K562 (cell line): ENCODE measurements around the gene CCR7. TPM values are rescaled to one million over a fixed set of nuclear protein-coding genes. Genes with fewer than 3 reads are reported as not detected.

ENCODE experiments used
- ATF1 ChIP-seq, 2 experiments: fragments of 450-650 bp in 1 of 2; IDR thresholded peaks; 2 replicates each; pipeline ENCODE4 v1.6.1; 2016; ENCODE audit warnings: missing compliant biosample characterization in 1 of 2, missing genetic modification characterization in 1 of 2
- HNRNPUL1 ChIP-seq: fragments of 200-400 bp; formaldehyde crosslinking; IDR thresholded peaks from 2 replicates; pipeline ENCODE4 v1.6.1; 2017; ENCODE audit warnings: low read length
- KAT2B ChIP-seq: IDR thresholded peaks from one replicate; pipeline ENCODE4 v1.6.1; 2012; ENCODE audit warnings: low read depth, mild to moderate bottlenecking, control low read depth, inconsistent platforms, low read length, moderate library complexity
- POLR2B ChIP-seq: fragments of 450-650 bp; IDR thresholded peaks from 2 replicates; pipeline ENCODE4 v1.6.1; 2018; ENCODE audit warnings: low read depth; ENCODE audit not compliant: partially characterized antibody
- POLR2H ChIP-seq: IDR thresholded peaks from 2 replicates; pipeline ENCODE4 v1.6.1; 2016; ENCODE audit warnings: missing genetic modification characterization, low read depth, mild to moderate bottlenecking, control low read depth, missing compliant biosample characterization, moderate library complexity
- PPARD ChIP-seq: fragments of 250-450 bp; sonication (Bioruptor Pico); IDR thresholded peaks from 2 replicates; pipeline ENCODE4 v1.8.0; 2022; ENCODE audit warnings: inconsistent platforms, mild to moderate bottlenecking, moderate library complexity
- RBBP5 ChIP-seq: fragments of 200-600 bp; sonication (generic); IDR thresholded peaks from 2 replicates; pipeline ENCODE4 v1.6.1; 2012; ENCODE audit warnings: borderline replicate concordance, mild to moderate bottlenecking, low read length, control low read depth, inconsistent platforms; ENCODE audit not compliant: insufficient read depth, poor library complexity, severe bottlenecking
- SMAD2 ChIP-seq: fragments of 150-350 bp; IDR thresholded peaks from 2 replicates; pipeline ENCODE4 v1.6.1; 2014; ENCODE audit warnings: low read depth, mild to moderate bottlenecking, low read length
- SOX6 ChIP-seq: fragments of 450-650 bp; IDR thresholded peaks from 2 replicates; pipeline ENCODE4 v1.6.1; 2014; ENCODE audit warnings: mild to moderate bottlenecking
- TAF15 ChIP-seq: fragments of 200-400 bp; formaldehyde crosslinking; IDR thresholded peaks from 2 replicates; pipeline ENCODE4 v1.6.1; 2017; ENCODE audit warnings: mild to moderate bottlenecking, low read depth, low read length, moderate library complexity
- ZBTB7A ChIP-seq: IDR thresholded peaks from 2 replicates; pipeline ENCODE4 v1.6.1; 2011; ENCODE audit warnings: low read depth, mild to moderate bottlenecking, low read length, moderate library complexity, borderline replicate concordance; ENCODE audit not compliant: control insufficient read depth
- ZEB2 ChIP-seq: fragments of 450-650 bp; IDR thresholded peaks from 2 replicates; pipeline ENCODE4 v1.6.1; 2016
- ZNF146 ChIP-seq: IDR thresholded peaks from one replicate; pipeline ENCODE4 v1.6.1; 2018; ENCODE audit warnings: missing compliant biosample characterization; ENCODE audit not compliant: unreplicated experiment
- ZNF444 ChIP-seq: fragments of 250-450 bp; sonication (Bioruptor Pico); IDR thresholded peaks from 2 replicates; pipeline ENCODE4 v1.4.0; 2020; ENCODE audit warnings: mild to moderate bottlenecking, moderate library complexity
- ZNF561 ChIP-seq: fragments of 450-650 bp; formaldehyde crosslinking; conservative IDR thresholded peaks from 2 replicates; pipeline ENCODE4 v1.4.0; 2020; ENCODE audit warnings: mild to moderate bottlenecking, moderate library complexity
- ZNF589 ChIP-seq: fragments of 200-800 bp; sonication (Bioruptor generic); IDR thresholded peaks from 2 replicates; pipeline ENCODE4 v1.6.1; 2016; ENCODE audit warnings: low read depth, missing genetic modification characterization, missing compliant biosample characterization
- ZNF766 ChIP-seq: fragments of 200-800 bp; sonication (Bioruptor generic); conservative IDR thresholded peaks from 2 replicates; pipeline ENCODE4 v1.6.1; 2016; ENCODE audit warnings: missing genetic modification characterization, missing compliant biosample characterization
- polyA plus RNA-seq, 8 experiments: library from polyadenylated mRNA; depleted of rRNA in 4 of 8; stranded (reverse) in 5 of 8; unstranded in 3 of 8; fragments of >200 nt; fragmentation: Nextera tagmentation in 2 of 8; fragmentation: Illumina TruSeq in 1 of 8; extraction: Ambion mirVana in 2 of 8; extraction: Trizol in 1 of 8; gene quantifications; 2 replicates each; pipeline versions ENCODE4 v1.2.1 to v1.2.3, GENCODE V29; 2011 to 2014; ENCODE audit warnings: inconsistent platforms in 1 of 8, missing spikeins in 1 of 8
- total RNA-seq, 7 experiments: library from RNA; depleted of rRNA in 6 of 7; stranded (reverse); fragments of >200 nt in 6 of 7; fragmentation: Illumina TruSeq in 2 of 7; extraction: Trizol in 2 of 7; gene quantifications; 2 replicates each; pipeline versions ENCODE4 v1.2.1 to v1.2.3, GENCODE V29; 2011 to 2021; ENCODE audit warnings: low replicate concordance in 1 of 7
- TF ChIP-seq, protein P1 (sequence below): fragments of 450-650 bp; formaldehyde crosslinking; IDR thresholded peaks from 2 replicates; pipeline ENCODE4 v1.4.0; 2020; ENCODE audit warnings: mild to moderate bottlenecking, moderate library complexity
- TF ChIP-seq, protein P2 (sequence below): fragments of 450-650 bp; conservative IDR thresholded peaks from 2 replicates; pipeline ENCODE4 v1.6.1; 2016; ENCODE audit warnings: missing genetic modification characterization, low read depth, mild to moderate bottlenecking, missing compliant biosample characterization, moderate library complexity
- TF ChIP-seq, protein P3 (sequence below): sonication (generic); formaldehyde crosslinking; IDR thresholded peaks from 2 replicates; pipeline ENCODE4 v1.8.0; 2022; ENCODE audit warnings: mild to moderate bottlenecking, missing genetic modification reagents, borderline replicate concordance
- TF ChIP-seq, protein P4 (sequence below): fragments of 450-650 bp; IDR thresholded peaks from 2 replicates; pipeline ENCODE4 v1.6.1; 2014; ENCODE audit warnings: low read depth, mild to moderate bottlenecking, moderate library complexity, borderline replicate concordance

CCR7 gene
- total and polyA plus RNA-seq, 9 of the 15 experiments (the other 6 are each of a cell fraction or from before 2014, with no cell fraction given): 0.14 to 1.4 (median 0.56) TPM

DNA sequence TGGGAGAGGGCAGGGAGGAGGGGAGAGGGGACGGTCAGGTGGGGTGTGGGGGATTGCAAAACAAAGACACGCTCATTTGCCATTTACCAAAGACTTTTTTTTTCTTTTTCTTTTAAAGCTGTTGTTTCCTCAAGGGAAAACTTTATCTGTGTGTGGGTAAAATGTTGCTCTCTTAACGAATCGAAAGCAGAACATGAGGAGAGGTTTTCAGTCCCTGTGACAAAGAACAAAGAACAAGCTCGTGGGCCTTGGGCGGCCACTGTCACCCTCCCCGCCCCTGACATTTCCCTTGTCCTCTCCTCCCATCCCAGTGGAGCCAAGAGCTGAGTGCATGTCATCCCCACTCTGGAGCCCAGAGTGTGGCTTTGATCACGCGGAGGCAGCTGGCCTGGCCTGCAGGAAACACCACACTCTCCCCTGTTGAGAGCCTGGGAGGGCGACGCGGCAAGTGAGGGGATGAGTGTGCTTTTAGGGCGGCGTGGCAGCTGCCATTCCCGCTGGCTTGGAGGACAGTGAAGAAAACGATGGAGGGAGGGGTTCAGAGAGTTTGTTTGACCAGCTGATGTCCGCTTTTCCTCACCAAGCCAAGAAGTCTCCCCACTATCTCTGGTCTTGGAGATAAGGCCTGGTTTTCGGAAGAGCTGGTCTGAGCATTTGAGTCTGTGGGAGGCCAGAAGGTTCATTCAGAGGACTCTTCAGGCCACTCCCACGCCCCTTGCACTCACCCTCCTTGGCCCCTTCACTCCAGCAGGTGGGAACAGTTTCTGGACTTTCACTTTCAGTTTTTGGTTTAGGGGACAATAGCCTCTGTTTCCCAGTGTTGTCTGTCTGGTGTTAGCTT, 11.4 kb downstream of the CCR7 start (continued):
- TF ChIP-seq ZNF444 (CRISPR knock-in tag) (no peak), ZNF766 (CRISPR knock-in tag) (no peak; the same call in 1 of the 2 replicates), SMAD2 (no peak), HNRNPUL1 (no peak), TAF15 (no peak), ZEB2 (peak; percentile 57; the same call in 1 of the 2 replicates), POLR2H (no peak), ZBTB7A (peak; percentile 82), POLR2B (no peak), ZNF589 (CRISPR knock-in tag) (0 out of 2 replicates have a peak, but pooled peaks have one; percentile 50), ZNF561 (CRISPR knock-in tag) (no peak), RBBP5 (peak; percentile 46), PPARD (CRISPR knock-in tag) (no peak), KAT2B (no peak), ATF1 (CRISPR knock-in tag; IDR thresholded peaks at IDR 0.05) (no peak), ATF1 (tag; IDR thresholded peaks at IDR 0.05) (peak; percentile 35; the same call in 1 of the 2 replicates), SOX6 (peak; percentile 85; the same call in 1 of the 2 replicates), ZNF146 (CRISPR knock-in tag) (no peak)
- TF ChIP-seq, protein P1, sequence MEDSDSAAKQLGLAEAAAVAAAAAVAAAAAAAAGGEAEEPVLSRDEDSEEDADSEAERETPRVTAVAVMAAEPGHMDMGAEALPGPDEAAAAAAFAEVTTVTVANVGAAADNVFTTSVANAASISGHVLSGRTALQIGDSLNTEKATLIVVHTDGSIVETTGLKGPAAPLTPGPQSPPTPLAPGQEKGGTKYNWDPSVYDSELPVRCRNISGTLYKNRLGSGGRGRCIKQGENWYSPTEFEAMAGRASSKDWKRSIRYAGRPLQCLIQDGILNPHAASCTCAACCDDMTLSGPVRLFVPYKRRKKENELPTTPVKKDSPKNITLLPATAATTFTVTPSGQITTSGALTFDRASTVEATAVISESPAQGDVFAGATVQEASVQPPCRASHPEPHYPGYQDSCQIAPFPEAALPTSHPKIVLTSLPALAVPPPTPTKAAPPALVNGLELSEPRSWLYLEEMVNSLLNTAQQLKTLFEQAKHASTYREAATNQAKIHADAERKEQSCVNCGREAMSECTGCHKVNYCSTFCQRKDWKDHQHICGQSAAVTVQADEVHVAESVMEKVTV (CRISPR knock-in tag): no peak
- TF ChIP-seq, protein P2, sequence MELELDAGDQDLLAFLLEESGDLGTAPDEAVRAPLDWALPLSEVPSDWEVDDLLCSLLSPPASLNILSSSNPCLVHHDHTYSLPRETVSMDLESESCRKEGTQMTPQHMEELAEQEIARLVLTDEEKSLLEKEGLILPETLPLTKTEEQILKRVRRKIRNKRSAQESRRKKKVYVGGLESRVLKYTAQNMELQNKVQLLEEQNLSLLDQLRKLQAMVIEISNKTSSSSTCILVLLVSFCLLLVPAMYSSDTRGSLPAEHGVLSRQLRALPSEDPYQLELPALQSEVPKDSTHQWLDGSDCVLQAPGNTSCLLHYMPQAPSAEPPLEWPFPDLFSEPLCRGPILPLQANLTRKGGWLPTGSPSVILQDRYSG (tag): peak; percentile 67; the same call in 1 of the 2 replicates
- TF ChIP-seq, protein P3, sequence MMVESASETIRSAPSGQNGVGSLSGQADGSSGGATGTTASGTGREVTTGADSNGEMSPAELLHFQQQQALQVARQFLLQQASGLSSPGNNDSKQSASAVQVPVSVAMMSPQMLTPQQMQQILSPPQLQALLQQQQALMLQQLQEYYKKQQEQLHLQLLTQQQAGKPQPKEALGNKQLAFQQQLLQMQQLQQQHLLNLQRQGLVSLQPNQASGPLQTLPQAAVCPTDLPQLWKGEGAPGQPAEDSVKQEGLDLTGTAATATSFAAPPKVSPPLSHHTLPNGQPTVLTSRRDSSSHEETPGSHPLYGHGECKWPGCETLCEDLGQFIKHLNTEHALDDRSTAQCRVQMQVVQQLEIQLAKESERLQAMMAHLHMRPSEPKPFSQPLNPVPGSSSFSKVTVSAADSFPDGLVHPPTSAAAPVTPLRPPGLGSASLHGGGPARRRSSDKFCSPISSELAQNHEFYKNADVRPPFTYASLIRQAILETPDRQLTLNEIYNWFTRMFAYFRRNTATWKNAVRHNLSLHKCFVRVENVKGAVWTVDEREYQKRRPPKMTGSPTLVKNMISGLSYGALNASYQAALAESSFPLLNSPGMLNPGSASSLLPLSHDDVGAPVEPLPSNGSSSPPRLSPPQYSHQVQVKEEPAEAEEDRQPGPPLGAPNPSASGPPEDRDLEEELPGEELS (CRISPR knock-in tag): no peak
- TF ChIP-seq, protein P4, sequence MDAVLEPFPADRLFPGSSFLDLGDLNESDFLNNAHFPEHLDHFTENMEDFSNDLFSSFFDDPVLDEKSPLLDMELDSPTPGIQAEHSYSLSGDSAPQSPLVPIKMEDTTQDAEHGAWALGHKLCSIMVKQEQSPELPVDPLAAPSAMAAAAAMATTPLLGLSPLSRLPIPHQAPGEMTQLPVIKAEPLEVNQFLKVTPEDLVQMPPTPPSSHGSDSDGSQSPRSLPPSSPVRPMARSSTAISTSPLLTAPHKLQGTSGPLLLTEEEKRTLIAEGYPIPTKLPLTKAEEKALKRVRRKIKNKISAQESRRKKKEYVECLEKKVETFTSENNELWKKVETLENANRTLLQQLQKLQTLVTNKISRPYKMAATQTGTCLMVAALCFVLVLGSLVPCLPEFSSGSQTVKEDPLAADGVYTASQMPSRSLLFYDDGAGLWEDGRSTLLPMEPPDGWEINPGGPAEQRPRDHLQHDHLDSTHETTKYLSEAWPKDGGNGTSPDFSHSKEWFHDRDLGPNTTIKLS: 0 out of 2 replicates have a peak, but pooled peaks have one; percentile 32
